K562 (cell line): ENCODE measurements around the gene MGRN1. TPM values are rescaled to one million over a fixed set of nuclear protein-coding genes. Genes with fewer than 3 reads are reported as not detected.
A peak's percentile ranks its signal among the peaks of the same experiment; 100 is the strongest.

Source experiments
- ATAC-seq: fragments of 200-7000 bp; cut with Tn5 transposase; 3 replicates; pipeline ENCODE4 v1.9.1; 2020; ENCODE audit warnings: moderate library complexity
- BruUV-seq: library from RNA; stranded (reverse); fragments of 400-500 nt; replicated peaks from 2 replicates; lab custom pipeline; 2021; lab: Mats Ljungman, UMichigan
- CTCF ChIA-PET: fragments of 300-600 bp; formaldehyde crosslinking; extraction: SDS; loops from one replicate; lab custom pipeline; 2021; ENCODE audit warnings: low intra/inter-chr PET ratio; lab: Yijun Ruan, JAX
- POLR2A ChIA-PET: fragments of 300-600, 350-650 bp; sonication (Branson Sonifier 250); formaldehyde crosslinking; extraction: SDS; loops from one replicate; lab custom pipeline; 2021; ENCODE audit warnings: antibody characterized with exemption, inconsistent platforms; lab: Yijun Ruan, JAX
- DNase-seq, 4 experiments: peaks; one replicate each; pipeline versions ENCODE4 v3.0.0 to v3.0.0-alpha.2; 2011 to 2018; ENCODE audit warnings: low spot score in 3 of 4, mixed read lengths in 3 of 4; ENCODE audit errors: extremely low read depth in 1 of 4
- FAIRE-seq: peaks from 2 replicates; lab custom pipeline; 2011; peaks lifted over from hg19 to GRCh38; lab: Jason Lieb, UNC
- H2AFZ ChIP-seq: 2 replicates; pipeline ENCODE4 v1.6.0; 2011; ENCODE audit warnings: low read depth, low read length, control low read depth, inconsistent platforms
- H3K27ac ChIP-seq: fragments of 200-600 bp; 3 replicates; pipeline ENCODE4 v1.8.0; 2011; ENCODE audit warnings: low read depth, mild to moderate bottlenecking, control low read depth, inconsistent platforms, low read length, moderate library complexity, mixed read lengths; ENCODE audit errors: extremely low read depth
- H3K27me3 ChIP-seq, 2 experiments: fragments of 300-600 bp in 1 of 2; 2 replicates in 1 of 2; 3 replicates in 1 of 2; pipeline versions ENCODE4 v1.6.0 to v1.8.0; 2011; ENCODE audit warnings: inconsistent platforms in 2 of 2, low read length in 2 of 2, mild to moderate bottlenecking in 1 of 2, mixed read lengths in 1 of 2, moderate library complexity in 1 of 2; ENCODE audit not compliant: control insufficient read depth in 2 of 2, insufficient read depth in 2 of 2
- H3K36me3 ChIP-seq: fragments of 300-600 bp; 3 replicates; pipeline ENCODE4 v1.8.0; 2011; ENCODE audit warnings: mild to moderate bottlenecking, low read length, inconsistent platforms; ENCODE audit not compliant: control insufficient read depth, insufficient read depth
- H3K4me1 ChIP-seq, 2 experiments: fragments of 200-600 bp in 1 of 2; replicated peaks in 1 of 2; 2 replicates in 1 of 2; 3 replicates in 1 of 2; pipeline versions ENCODE4 v1.5.1 to v1.8.0; 2011; ENCODE audit warnings: inconsistent platforms in 2 of 2, low read length in 2 of 2, mild to moderate bottlenecking in 1 of 2, mixed read lengths in 1 of 2, moderate library complexity in 1 of 2; ENCODE audit not compliant: control insufficient read depth in 2 of 2, insufficient read depth in 2 of 2
- H3K4me2 ChIP-seq: 2 replicates; pipeline ENCODE4 v1.6.1; 2011; ENCODE audit warnings: low read length, control low read depth, inconsistent platforms, mixed read lengths; ENCODE audit not compliant: insufficient read depth
- H3K4me3 ChIP-seq: fragments of 200-600 bp; sonication (generic), shearing (Covaris generic); 2 replicates; pipeline ENCODE4 v1.5.1; 2016; ENCODE audit warnings: control low read depth, inconsistent platforms
- H3K79me2 ChIP-seq: fragments of 200-600 bp; 3 replicates; pipeline ENCODE4 v1.8.0; 2011; ENCODE audit warnings: low read length, inconsistent platforms; ENCODE audit not compliant: control insufficient read depth, insufficient read depth
- H3K9ac ChIP-seq, 2 experiments: 2 replicates each; pipeline versions ENCODE4 v1.6.0 to v1.6.1; 2011; ENCODE audit warnings: low read depth in 2 of 2, low read length in 2 of 2, control low read depth in 1 of 2, inconsistent platforms in 1 of 2, mild to moderate bottlenecking in 1 of 2, mixed read lengths in 1 of 2; ENCODE audit not compliant: insufficient read depth in 1 of 2
- H3K9me1 ChIP-seq: one replicate; pipeline ENCODE4 v1.6.0; 2011; ENCODE audit warnings: inconsistent platforms, mild to moderate bottlenecking, low read length, moderate library complexity; ENCODE audit not compliant: control insufficient read depth, insufficient read depth
- H3K9me3 ChIP-seq: replicated peaks from 2 replicates; pipeline ENCODE4 v1.5.1; 2011; ENCODE audit warnings: low read depth, low read length, inconsistent platforms; ENCODE audit not compliant: control insufficient read depth, insufficient read depth
- H4K20me1 ChIP-seq: replicated peaks from 2 replicates; pipeline ENCODE4 v1.6.1; 2011; ENCODE audit warnings: low read length, inconsistent platforms, mixed read lengths; ENCODE audit not compliant: control insufficient read depth, insufficient read depth
- CHD4 ChIP-seq: fragments of 200-600 bp; sonication (generic); IDR thresholded peaks from 3 replicates; pipeline ENCODE4 v1.6.1; 2012; ENCODE audit warnings: low read depth, mild to moderate bottlenecking, mixed read lengths, low read length, inconsistent platforms; ENCODE audit not compliant: insufficient read depth, insufficient replicate concordance, poor library complexity, severe bottlenecking
- CXXC5 ChIP-seq: fragments of 250-450 bp; sonication (Bioruptor Pico); IDR thresholded peaks from 2 replicates; pipeline ENCODE4 v1.8.0; 2022; ENCODE audit warnings: inconsistent platforms, mild to moderate bottlenecking, moderate library complexity
- EGR1 ChIP-seq: fragments of 450-650 bp; conservative IDR thresholded peaks from 2 replicates; pipeline ENCODE4 v1.6.1; 2017; ENCODE audit warnings: mild to moderate bottlenecking
- ETS2 ChIP-seq: IDR thresholded peaks from 2 replicates; pipeline ENCODE4 v1.6.1; 2016; ENCODE audit warnings: borderline replicate concordance, missing genetic modification characterization, mild to moderate bottlenecking, moderate library complexity, missing compliant biosample characterization; ENCODE audit not compliant: poor library complexity, severe bottlenecking
- PHB ChIP-seq: fragments of 250-450 bp; sonication (Bioruptor Pico); IDR thresholded peaks from 2 replicates; pipeline ENCODE4 v1.5.0; 2021
- RFX1 ChIP-seq: fragments of 450-650 bp; IDR thresholded peaks from 2 replicates; pipeline ENCODE4 v1.6.1; 2016; ENCODE audit warnings: mild to moderate bottlenecking, moderate library complexity
- UBTF ChIP-seq, 2 experiments: IDR thresholded peaks; 2 replicates each; pipeline ENCODE4 v1.6.1; 2012; ENCODE audit warnings: improper control_type of control experiment in 2 of 2, low read depth in 2 of 2, low read length in 2 of 2, borderline replicate concordance in 1 of 2
- VEZF1 ChIP-seq: fragments of 200-800 bp; sonication (Bioruptor generic); IDR thresholded peaks from 2 replicates; pipeline ENCODE4 v1.6.1; 2017; ENCODE audit warnings: missing genetic modification characterization, missing compliant biosample characterization
- ZNF282 ChIP-seq: sonication (generic); formaldehyde crosslinking; IDR thresholded peaks from 2 replicates; pipeline ENCODE4 v1.8.1; 2023; ENCODE audit warnings: missing genetic modification reagents
- ZNF507 ChIP-seq: conservative IDR thresholded peaks from 2 replicates; pipeline ENCODE4 v1.6.1; 2017; ENCODE audit warnings: missing genetic modification characterization, missing compliant biosample characterization
- WGBS: fragments of 100-300 bp; shearing (Covaris generic); methylation state at CpG from one replicate; pipeline ENCODE4 v1.1.6; 2016; ENCODE audit warnings: low coverage, mixed read lengths; ENCODE audit not compliant: insufficient coverage; ENCODE audit errors: missing lambda C conversion rate; 5-methylcytosine and 5-hydroxymethylcytosine counted together
- in situ Hi-C: fragments of 300-500 bp; cut with MboI; formaldehyde crosslinking; loops from 4 replicates; pipeline ENCODE4 v1.15.0; 2018; ENCODE audit warnings: inconsistent platforms, mixed read lengths
- intact Hi-C: fragments of 100-400 bp; cut with micrococcal nuclease; formaldehyde crosslinking; loops from 2 replicates; pipeline ENCODE4 v1.14.2; 2022
- polyA plus RNA-seq, 8 experiments: library from polyadenylated mRNA; depleted of rRNA in 4 of 8; stranded (reverse) in 5 of 8; unstranded in 3 of 8; fragments of >200 nt; fragmentation: Nextera tagmentation in 2 of 8; fragmentation: Illumina TruSeq in 1 of 8; extraction: Ambion mirVana in 2 of 8; extraction: Trizol in 1 of 8; gene quantifications; 2 replicates each; pipeline versions ENCODE4 v1.2.1 to v1.2.3, GENCODE V29; 2011 to 2014; ENCODE audit warnings: inconsistent platforms in 1 of 8, missing spikeins in 1 of 8
- total RNA-seq, 7 experiments: library from RNA; depleted of rRNA in 6 of 7; stranded (reverse); fragments of >200 nt in 6 of 7; fragmentation: Illumina TruSeq in 2 of 7; extraction: Trizol in 2 of 7; gene quantifications; 2 replicates each; pipeline versions ENCODE4 v1.2.1 to v1.2.3, GENCODE V29; 2011 to 2021; ENCODE audit warnings: low replicate concordance in 1 of 7

The MGRN1 gene
- total and polyA plus RNA-seq, 9 of the 15 experiments (the other 6 are each of a cell fraction or from before 2014, with no cell fraction given), result 0.15 to 37.9 (median 6.0) TPM

GRCh38 chr16:4660454-4661007, 35.9 kb downstream of the MGRN1 start:
- no peak overlapping the region for H2AFZ ChIP-seq
- H4K20me1 ChIP-seq, result no peaks in the 10 kb centered on the region; the same call in 1 of the 2 replicates
- peaks cover 51% of the 10 kb centered on the region; the same call in 2 of the 3 replicates for H3K36me3 ChIP-seq
- H3K9me3 ChIP-seq, result no peaks in the 10 kb centered on the region
- H3K79me2 ChIP-seq, result no peaks in the 10 kb centered on the region
- no peaks in the 10 kb centered on the region for H3K27me3 ChIP-seq
- H3K9me1 ChIP-seq, result no peaks in the 10 kb centered on the region
- H3K9ac ChIP-seq, result no peak overlapping the region; a peak in 1 of 4 replicates
- H3K4me2 ChIP-seq, result no peak overlapping the region
- WGBS, result 84% methylated on average over 12 of the region's 18 CpGs
- no peak overlapping the region for H3K27ac ChIP-seq
- intact Hi-C loops (no loop called here), in situ Hi-C loops (no loop called here)
- H3K4me1 ChIP-seq, result peaks cover 0 to 36% of the 10 kb centered on the region in 2 experiments; a peak in 2 of 5 replicates
- DNase-seq (peak in 1 of 4 experiments; percentile 19), ATAC-seq (peak; percentile 43; the same call in 2 of the 3 replicates), FAIRE-seq (no peak)
- TF ChIP-seq EGR1, result peak; percentile 54; the same call in 1 of the 2 replicates
- TF ChIP-seq CHD4, result no peak
- peak; percentile 56; the same call in 1 of the 2 replicates for TF ChIP-seq RFX1
- BruUV-seq, result no TSS peak
- H3K4me3 ChIP-seq, result no peak overlapping the region
- POLR2A ChIA-PET, result interaction anchor here (0.7 kb wide), 1 partner anchor 9 kb away, joined by 4 read pairs; no protein-coding TSS in a partner anchor
- CTCF ChIA-PET, result no interaction called here

DNA sequence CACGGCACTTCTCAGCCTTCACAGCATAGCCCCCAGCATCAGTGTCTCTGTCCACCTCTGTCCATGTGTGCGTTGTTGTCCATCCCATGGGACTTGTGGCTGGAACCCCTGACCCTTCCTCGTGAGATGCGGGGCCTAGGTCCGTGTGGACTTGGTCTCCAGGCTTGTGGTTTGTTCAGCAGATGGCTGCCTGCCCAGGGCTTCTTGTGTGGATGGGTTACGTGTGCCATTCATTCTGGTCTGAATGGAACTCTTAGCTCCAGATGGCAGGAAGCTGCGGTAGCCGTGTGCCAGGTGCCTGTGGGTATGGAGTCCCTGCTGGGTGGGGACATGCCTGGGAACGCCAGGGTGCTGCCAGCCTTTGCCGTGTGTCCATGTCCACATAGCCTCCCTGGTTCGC, 37.0 kb downstream of the MGRN1 start:
- ChIA-PET CTCF (no interaction called here), POLR2A (interaction anchor here (0.7 kb wide), 1 partner anchor 140 kb away, joined by 4 read pairs; no protein-coding TSS in a partner anchor)
- Histone ChIP-seq H3K9me1 (no peaks in the 10 kb centered on the region), H3K36me3 (peaks cover 45% of the 10 kb centered on the region; the same call in 2 of the 3 replicates), H3K4me3 (no peak overlapping the region), H3K79me2 (no peaks in the 10 kb centered on the region), H3K4me2 (no peak overlapping the region), H3K9me3 (no peaks in the 10 kb centered on the region), H3K27ac (no peak overlapping the region), H2AFZ (no peak overlapping the region), H3K9ac (no peak overlapping the region; a peak in 1 of 4 replicates), H4K20me1 (no peaks in the 10 kb centered on the region; the same call in 1 of the 2 replicates), H3K4me1 (peaks cover 0 to 36% of the 10 kb centered on the region in 2 experiments; a peak in 2 of 5 replicates), H3K27me3 (no peaks in the 10 kb centered on the region)
- in situ Hi-C loops (no loop called here), intact Hi-C loops (no loop called here)
- no TSS peak for BruUV-seq
- ATAC-seq (no peak), DNase-seq (no peak), FAIRE-seq (no peak)
- 83% methylated on average over 11 of the region's 11 CpGs for WGBS
- TF ChIP-seq ZNF507 (no peak), PHB (CRISPR knock-in tag) (no peak), CXXC5 (CRISPR knock-in tag) (no peak), ETS2 (tag) (no peak), UBTF (IDR thresholded peaks at IDR 0.05; ENCODE audit: borderline replicate concordance in 1 of 2, low read depth in 2 of 2, low read length in 2 of 2) (no peak), ZNF282 (CRISPR knock-in tag) (no peak), VEZF1 (CRISPR knock-in tag) (no peak)
